ENCODE measurements around the gene YBX2. TPM values are rescaled to one million over a fixed set of nuclear protein-coding genes. Genes with fewer than 3 reads are reported as not detected.

Gene YBX2
- total and polyA plus RNA-seq, 2 donors (not counting 3 experiments of a cell fraction or from before 2014, with no cell fraction given): 0.15 to 0.31 TPM

- Histone ChIP-seq H3K4me3 (replicated peaks in 1 of 3; ENCODE audit: insufficient read depth in 1 of 3, low read depth in 1 of 3, low read length in 3 of 3) (peak overlapping the region; percentile 30 to 91 (median 83)), H3K4me2 (ENCODE audit: insufficient read depth, low read length) (peak overlapping the region; percentile 83), H3K27ac (ENCODE audit: insufficient read depth, low read depth, low read length) (peak overlapping the region; percentile 95), H3K9me1 (replicated peaks; ENCODE audit: control insufficient read depth, extremely low read depth, insufficient read depth, low read length) (no peaks in the 10 kb centered on the region), H4K20me1 (replicated peaks; ENCODE audit: control insufficient read depth, extremely low read depth, insufficient read depth, low read length) (no peaks in the 10 kb centered on the region), H3K27me3 (ENCODE audit: control insufficient read depth in 2 of 2, insufficient read depth in 2 of 2, low read length in 2 of 2) (no peaks in the 10 kb centered on the region), H3K4me1 (ENCODE audit: control insufficient read depth, extremely low read depth, insufficient read depth, low read length) (peaks cover 31% of the 10 kb centered on the region), H3K9me3 (replicated peaks; ENCODE audit: control insufficient read depth, insufficient read depth, low read length) (no peaks in the 10 kb centered on the region), H3K36me3 (ENCODE audit: control insufficient read depth in 2 of 2, extremely low read depth in 1 of 2, insufficient read depth in 2 of 2, low read length in 2 of 2) (peaks cover 14 to 21% of the 10 kb centered on the region in 2 experiments), H2AFZ (ENCODE audit: low read depth, low read length) (no peak overlapping the region), H3K9ac (replicated peaks; ENCODE audit: extremely low read depth, insufficient read depth, low read length) (peak overlapping the region; percentile 92), H3K79me2 (ENCODE audit: control insufficient read depth, insufficient read depth, low read length) (peaks cover 46% of the 10 kb centered on the region)
- dilution Hi-C loops (cut with MboI; ENCODE audit: extremely low pct_ligation_motif_present, low sequenced_read_pairs) (no loop called here), intact Hi-C loops (cut with micrococcal nuclease) (no loop called here)
- FAIRE-seq (no peak), DNase-seq (ENCODE audit: low read depth, low spot score) (no peak)
- no TSS peak for BruUV-seq (replicated peaks)
- POLR2A ChIA-PET: interaction anchor here (0.8 kb wide), 1 partner anchor 88 kb away, joined by 5 read pairs; the partner anchor contains the start of gene NEURL4
- CTCF ChIA-PET: interaction anchor here (1.0 to 3.4 kb wide), 4 partner anchors 21 to 195 kb away, joined by 3 to 24 read pairs (median 12); partner anchors contain the start of genes ACADVL and DLG4
- TF ChIP-seq JUN (IDR thresholded peaks at IDR 0.05; ENCODE audit: borderline replicate concordance, insufficient read depth, insufficient read length, low read depth) (no peak), POLR2AphosphoS5 (IDR thresholded peaks at IDR 0.05; ENCODE audit: insufficient read depth, low read depth, low read length) (no peak), FOS (IDR thresholded peaks at IDR 0.05; ENCODE audit: borderline replicate concordance, insufficient read depth, low read length) (no peak), EZH2 (IDR thresholded peaks at IDR 0.05; ENCODE audit: borderline replicate concordance, low read depth, low read length, severe bottlenecking) (no peak), CTCF (IDR thresholded peaks at IDR 0.05; ENCODE audit: extremely low read depth in 1 of 2, insufficient read depth in 1 of 2, low read depth in 1 of 2, low read length in 2 of 2) (no peak), MAX (IDR thresholded peaks at IDR 0.05; ENCODE audit: insufficient read depth, insufficient read length) (no peak), MYC (IDR thresholded peaks at IDR 0.05; ENCODE audit: low read depth, low read length) (no peak), GATA2 (IDR thresholded peaks at IDR 0.05; ENCODE audit: insufficient read depth, insufficient read length, low read depth, low read length) (no peak), POLR2A (IDR thresholded peaks at IDR 0.05; ENCODE audit: low read depth, low read length) (no peak)
These were observed 53.2 kb downstream of the YBX2 start for GRCh38 chr17:7241090-7241733.

All from endothelial cell of umbilical vein (primary cell).